Measurements from ENCODE around the gene LRRC14B.

DNA sequence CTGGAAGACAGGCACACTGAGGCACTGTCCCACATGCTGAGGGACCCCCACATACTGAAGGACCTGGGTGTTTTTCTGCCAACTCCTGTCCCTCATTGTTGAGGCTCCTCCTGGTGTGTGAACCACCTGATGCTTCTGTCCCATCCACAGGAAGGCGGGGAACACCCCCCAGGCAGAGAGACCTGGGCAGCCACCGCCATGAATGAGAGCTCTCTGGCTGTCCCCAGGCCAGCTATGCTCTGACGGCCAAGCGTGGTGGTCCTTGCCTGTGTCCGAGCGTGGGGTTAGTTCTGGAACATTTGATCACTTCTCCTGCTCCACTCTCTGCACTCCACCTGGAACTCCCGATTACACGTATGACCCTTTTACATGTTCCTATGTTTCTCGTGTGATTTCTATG is 11.9 kb upstream of the LRRC14B start:
- TF ChIP-seq, protein P1, sequence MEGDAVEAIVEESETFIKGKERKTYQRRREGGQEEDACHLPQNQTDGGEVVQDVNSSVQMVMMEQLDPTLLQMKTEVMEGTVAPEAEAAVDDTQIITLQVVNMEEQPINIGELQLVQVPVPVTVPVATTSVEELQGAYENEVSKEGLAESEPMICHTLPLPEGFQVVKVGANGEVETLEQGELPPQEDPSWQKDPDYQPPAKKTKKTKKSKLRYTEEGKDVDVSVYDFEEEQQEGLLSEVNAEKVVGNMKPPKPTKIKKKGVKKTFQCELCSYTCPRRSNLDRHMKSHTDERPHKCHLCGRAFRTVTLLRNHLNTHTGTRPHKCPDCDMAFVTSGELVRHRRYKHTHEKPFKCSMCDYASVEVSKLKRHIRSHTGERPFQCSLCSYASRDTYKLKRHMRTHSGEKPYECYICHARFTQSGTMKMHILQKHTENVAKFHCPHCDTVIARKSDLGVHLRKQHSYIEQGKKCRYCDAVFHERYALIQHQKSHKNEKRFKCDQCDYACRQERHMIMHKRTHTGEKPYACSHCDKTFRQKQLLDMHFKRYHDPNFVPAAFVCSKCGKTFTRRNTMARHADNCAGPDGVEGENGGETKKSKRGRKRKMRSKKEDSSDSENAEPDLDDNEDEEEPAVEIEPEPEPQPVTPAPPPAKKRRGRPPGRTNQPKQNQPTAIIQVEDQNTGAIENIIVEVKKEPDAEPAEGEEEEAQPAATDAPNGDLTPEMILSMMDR (optimal IDR thresholded peaks at IDR 0.05 in 1 of 3, IDR thresholded peaks at IDR 0.05 in 1 of 3, conservative IDR thresholded peaks at IDR 0.05 in 1 of 3; ENCODE audit: extremely low read depth in 1 of 3, insufficient read depth in 2 of 3, low read length in 3 of 3): no peak
- no peak for TF ChIP-seq EZH2 (IDR thresholded peaks at IDR 0.05; ENCODE audit: low read length)
